Measurements from ENCODE around the gene CTBP2. TPM values are rescaled to one million over a fixed set of nuclear protein-coding genes. Genes with fewer than 3 reads are reported as not detected.

CTBP2 gene
- total RNA-seq, 1 experiment from 2014 or later: 212 TPM

DNA sequence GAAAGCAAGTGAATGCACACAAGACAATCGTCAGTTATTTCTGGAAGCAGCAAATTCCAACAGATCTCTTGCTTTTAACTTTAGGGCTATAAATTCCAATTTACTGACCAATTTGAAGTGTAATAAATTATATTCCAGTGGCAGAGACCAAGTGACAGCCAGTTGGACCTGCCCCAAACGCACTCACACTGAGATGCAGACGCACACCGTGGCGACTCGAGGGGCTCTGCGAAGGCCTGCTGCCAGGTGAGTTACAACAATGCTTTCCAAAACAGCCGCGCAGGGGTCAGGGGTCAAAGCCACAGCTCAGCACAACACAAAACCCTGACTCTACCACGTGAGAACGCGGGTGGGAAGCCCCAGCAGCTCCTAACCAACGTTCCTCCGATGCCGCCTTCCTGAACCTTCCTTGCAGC lies 121.0 kb downstream of the CTBP2 start:
- Mint-ChIP-seq H3K4me3 (no peak overlapping the region), H3K9me3 (no peaks in the 10 kb centered on the region), H3K27ac (peak overlapping the region in 2 of 3 experiments; percentile 82 to 85; a peak in 4 of 7 replicates), H3K36me3 (ENCODE audit: insufficient read depth in 1 of 3, low read depth in 3 of 3) (peaks cover 25 to 68% (median 60%) of the 10 kb centered on the region in 3 experiments; a peak in 6 of 7 replicates), H3K4me1 (peaks cover 77 to 94% of the 10 kb centered on the region in 2 experiments), H3K27me3 (ENCODE audit: low read depth) (no peaks in the 10 kb centered on the region; the same call in 1 of the 2 replicates)
- H3K14ac ChIP-seq (ENCODE audit: insufficient read depth, low read length): no peak overlapping the region; the same call in 1 of the 2 replicates
- no peak overlapping the region for H4K5ac ChIP-seq (ENCODE audit: insufficient read length, low read depth, low read length)
- no peak overlapping the region for H3K4me2 ChIP-seq (ENCODE audit: insufficient read depth, insufficient read length, low read length)
- no peaks in the 10 kb centered on the region for H3K27me3 ChIP-seq (ENCODE audit: insufficient read depth, low read length)
- no peak overlapping the region for H2BK12ac ChIP-seq (ENCODE audit: insufficient read length, low read depth, low read length)
- H2BK20ac ChIP-seq (ENCODE audit: low read depth, low read length, poor library complexity, severe bottlenecking): no peak overlapping the region
- H3K79me1 ChIP-seq (ENCODE audit: insufficient read depth, low read depth, low read length, poor library complexity, severe bottlenecking): peaks cover 10% of the 10 kb centered on the region
- H3K4me1 ChIP-seq (ENCODE audit: insufficient read depth, low read length): peaks cover 20% of the 10 kb centered on the region
- no peaks in the 10 kb centered on the region for H3K23me2 ChIP-seq (ENCODE audit: insufficient read length, low read depth, low read length, poor library complexity, severe bottlenecking)
- H2BK15ac ChIP-seq (ENCODE audit: low read depth, low read length): no peak overlapping the region
- peaks cover 2% of the 10 kb centered on the region for H4K20me1 ChIP-seq (ENCODE audit: control insufficient read depth, insufficient read depth, insufficient read length)
- no peak overlapping the region for H3K56ac ChIP-seq (ENCODE audit: insufficient read length, low read depth, low read length)
- H2BK120ac ChIP-seq (ENCODE audit: low read depth, low read length, poor library complexity, severe bottlenecking): no peak overlapping the region
- no CpG with 5 or more reads among the region's 15 CpGs for WGBS (ENCODE audit: extremely low coverage, insufficient read length, low lambda C conversion rate)
- H2AK5ac ChIP-seq (ENCODE audit: insufficient read length, low read length): no peak overlapping the region
- H3K23ac ChIP-seq (ENCODE audit: insufficient read length, low read depth, low read length): no peak overlapping the region
- peaks cover 54% of the 10 kb centered on the region; the same call in 1 of the 2 replicates for H3K79me2 ChIP-seq (ENCODE audit: insufficient read depth, low read length)
- no peak overlapping the region for H2AFZ ChIP-seq (ENCODE audit: low read length)
- H3K4ac ChIP-seq (ENCODE audit: low read depth, low read length): no peak overlapping the region
- no peak overlapping the region for H3K18ac ChIP-seq (ENCODE audit: insufficient read length, low read depth, low read length)
- H3T11ph ChIP-seq (ENCODE audit: low read length): no peak overlapping the region
- TF ChIP-seq CTCF (conservative IDR thresholded peaks at IDR 0.05): no peak
- no peak overlapping the region for H3K27ac ChIP-seq (ENCODE audit: insufficient read length, low read depth, low read length)
- no peak overlapping the region for H4K91ac ChIP-seq (ENCODE audit: insufficient read length, low read depth, low read length)
- DNase-seq: no peak
- no peak overlapping the region for H2BK5ac ChIP-seq (ENCODE audit: insufficient read length, low read length)
- H3K9me3 ChIP-seq (ENCODE audit: control insufficient read depth, low read depth, low read length): no peaks in the 10 kb centered on the region
- no peak overlapping the region for H3K9ac ChIP-seq (ENCODE audit: extremely low read depth, insufficient read length, low read length)
- H4K8ac ChIP-seq (replicated peaks; ENCODE audit: insufficient read length, low read depth, low read length): no peak overlapping the region
